ENCODE measurements around the gene CUBN. TPM values are rescaled to one million over a fixed set of nuclear protein-coding genes. Genes with fewer than 3 reads are reported as not detected.

The CUBN gene
- total and polyA plus RNA-seq, 5 donors from 2014 or later = 0.01 to 4.7 (median 0.15) TPM

DNA sequence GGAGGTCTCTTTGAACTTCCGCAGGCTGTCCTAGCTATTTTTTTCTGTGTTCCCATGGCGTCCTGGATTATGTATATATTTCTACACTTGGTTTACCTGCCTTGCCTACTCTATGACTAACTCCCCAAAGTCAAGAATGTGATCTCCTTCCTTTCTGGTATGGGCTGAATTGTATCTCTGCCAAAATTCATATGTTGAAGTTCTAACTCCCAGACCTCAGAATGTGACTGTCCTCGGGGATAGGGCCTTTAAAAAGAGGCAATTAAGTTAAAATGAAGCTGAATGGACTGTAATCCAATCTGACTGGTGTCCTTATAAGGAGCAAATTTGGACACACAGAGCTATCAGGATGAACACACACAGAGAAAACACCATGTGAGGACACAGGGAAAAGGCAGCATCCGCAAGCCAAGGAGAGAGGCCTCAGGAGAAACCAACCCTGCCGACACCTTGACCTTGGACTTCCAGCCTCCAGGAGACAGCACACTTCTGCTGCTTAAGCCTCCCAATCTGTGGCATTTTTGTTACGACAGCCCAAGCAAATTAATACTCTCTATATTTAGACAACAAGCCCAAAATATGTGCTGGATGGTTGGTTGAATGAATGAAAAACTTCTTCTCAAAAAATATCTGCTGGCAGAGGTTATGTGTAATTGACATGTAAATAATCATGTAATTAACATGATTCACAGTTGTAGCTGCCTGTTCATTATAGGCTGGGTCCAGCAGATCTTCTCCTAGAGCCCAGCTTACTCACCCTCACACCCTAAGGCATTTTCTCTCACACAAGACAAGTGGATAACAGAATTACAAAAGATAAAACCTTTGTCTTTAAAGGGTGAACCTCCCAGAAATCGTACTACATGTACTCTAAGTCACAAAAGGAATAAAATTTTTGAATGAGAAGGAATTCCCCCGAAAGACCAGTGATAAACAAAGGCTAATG lies 123.7 kb downstream of the CUBN start:
- Histone ChIP-seq H3K27me3 (ENCODE audit: control insufficient read depth, insufficient read depth, low read length) (no peaks in the 10 kb centered on the region), H3K4me1 (ENCODE audit: control insufficient read depth, insufficient read depth, low read length, poor library complexity, severe bottlenecking) (peaks cover 25% of the 10 kb centered on the region), H3K36me3 (ENCODE audit: control insufficient read depth, insufficient read depth, low read length) (no peaks in the 10 kb centered on the region), H3K9me3 (ENCODE audit: control insufficient read depth in 2 of 2, low read length in 2 of 2) (no peaks in the 10 kb centered on the region), H3K27ac (ENCODE audit: insufficient read depth, low read length, poor library complexity, severe bottlenecking) (no peak overlapping the region), H3K4me3 (ENCODE audit: low read depth, low read length) (no peak overlapping the region)
- Mint-ChIP-seq H3K4me3 (no peak overlapping the region), H3K27ac (peak overlapping the region in 1 of 3 donors; percentile 58), H3K27me3 (no peaks in the 10 kb centered on the region), H3K4me1 (peaks cover 30 to 57% (median 32%) of the 10 kb centered on the region in 4 donors), H3K36me3 (peaks cover 2% of the 10 kb centered on the region), H3K9me3 (peaks cover 0 to 1% (median 0%) of the 10 kb centered on the region in 7 donors)
- DNase-seq (no peak), ATAC-seq (ENCODE audit: low read depth in 2 of 2) (no peak)

DNA sequence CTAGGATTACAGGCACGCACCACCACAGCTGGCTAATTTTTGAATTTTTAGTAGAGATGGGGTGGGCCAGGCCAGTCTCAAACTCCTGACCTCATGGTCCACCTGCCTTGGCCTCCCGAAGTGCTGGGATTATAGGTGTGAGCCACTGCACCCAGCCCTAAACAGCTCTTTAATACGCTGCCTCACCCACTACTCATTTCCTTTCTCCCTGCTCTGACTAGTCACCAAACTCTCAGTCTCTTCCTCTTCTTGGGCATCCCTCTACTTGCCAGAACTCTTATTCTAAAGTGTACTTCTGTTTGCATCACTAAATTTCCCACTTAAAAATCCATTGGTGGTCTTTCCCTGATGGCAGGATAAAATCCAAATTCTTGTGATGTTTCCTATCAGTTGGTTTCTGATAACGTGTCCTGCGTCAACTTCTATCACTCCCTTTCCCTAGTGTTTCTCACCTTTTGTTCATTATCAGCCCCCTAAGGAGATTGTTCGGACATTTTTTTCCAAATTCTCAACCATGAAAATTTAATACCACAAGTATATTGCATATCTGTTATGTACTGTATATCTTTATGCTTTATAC lies 124.7 kb downstream of the CUBN start:
- no peak for ATAC-seq (ENCODE audit: low read depth in 2 of 2)
- Histone ChIP-seq H3K27me3 (ENCODE audit: control insufficient read depth, insufficient read depth, low read length) (no peaks in the 10 kb centered on the region), H3K4me1 (ENCODE audit: control insufficient read depth, insufficient read depth, low read length, poor library complexity, severe bottlenecking) (peaks cover 25% of the 10 kb centered on the region), H3K36me3 (ENCODE audit: control insufficient read depth, insufficient read depth, low read length) (no peaks in the 10 kb centered on the region), H3K27ac (ENCODE audit: insufficient read depth, low read length, poor library complexity, severe bottlenecking) (no peak overlapping the region), H3K9me3 (ENCODE audit: control insufficient read depth in 2 of 2, low read length in 2 of 2) (no peaks in the 10 kb centered on the region), H3K4me3 (ENCODE audit: low read depth, low read length) (no peak overlapping the region)
- Mint-ChIP-seq H3K4me1 (peaks cover 30 to 57% (median 32%) of the 10 kb centered on the region in 4 donors), H3K4me3 (no peak overlapping the region), H3K36me3 (no peaks in the 10 kb centered on the region), H3K9me3 (peaks cover 0 to 1% (median 0%) of the 10 kb centered on the region in 7 donors), H3K27ac (no peak overlapping the region), H3K27me3 (no peaks in the 10 kb centered on the region)
- DNase-seq = no peak

DNA sequence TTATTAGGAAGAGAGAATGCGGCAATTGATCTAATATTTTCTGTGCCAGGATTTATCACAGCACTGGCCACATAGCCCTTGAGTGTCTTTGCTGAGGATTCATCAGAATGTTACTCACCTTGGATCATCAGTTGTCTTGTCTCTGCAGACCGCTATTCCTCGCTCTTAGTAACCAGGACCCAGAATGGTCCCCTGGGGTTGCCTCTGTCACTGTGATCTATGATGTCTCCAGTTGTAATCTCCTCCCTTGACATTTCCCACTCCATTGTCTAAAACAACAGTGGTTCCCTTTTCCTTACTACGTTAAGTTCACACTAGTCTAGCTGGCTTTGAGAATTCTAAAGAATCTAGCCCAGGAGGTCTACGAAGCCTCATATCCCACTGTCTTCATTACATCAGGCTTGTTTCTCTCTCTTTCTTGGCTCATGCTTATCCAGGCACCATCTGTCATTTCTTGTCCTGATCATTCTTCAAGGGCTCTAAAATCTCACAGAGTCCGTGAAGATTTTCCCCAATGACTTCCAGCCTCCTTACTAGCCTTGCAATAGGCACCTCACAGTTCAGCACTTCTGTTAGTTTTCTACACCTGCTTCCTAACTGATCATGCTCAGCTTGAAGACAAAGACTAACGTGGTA lies 125.8 kb downstream of the CUBN start:
- Mint-ChIP-seq H3K27me3 (no peaks in the 10 kb centered on the region), H3K36me3 (no peaks in the 10 kb centered on the region), H3K27ac (peak overlapping the region in 2 of 3 donors; percentile 6 to 27), H3K4me1 (peaks cover 23 to 56% (median 32%) of the 10 kb centered on the region in 4 donors), H3K4me3 (peak overlapping the region in 2 of 4 donors; percentile 6 to 31), H3K9me3 (peaks cover 0 to 1% (median 0%) of the 10 kb centered on the region in 7 donors)
- Histone ChIP-seq H3K4me3 (ENCODE audit: low read depth, low read length) (no peak overlapping the region), H3K36me3 (ENCODE audit: control insufficient read depth, insufficient read depth, low read length) (no peaks in the 10 kb centered on the region), H3K4me1 (ENCODE audit: control insufficient read depth, insufficient read depth, low read length, poor library complexity, severe bottlenecking) (peaks cover 25% of the 10 kb centered on the region), H3K9me3 (ENCODE audit: control insufficient read depth in 2 of 2, low read length in 2 of 2) (no peaks in the 10 kb centered on the region), H3K27me3 (ENCODE audit: control insufficient read depth, insufficient read depth, low read length) (no peaks in the 10 kb centered on the region), H3K27ac (ENCODE audit: insufficient read depth, low read length, poor library complexity, severe bottlenecking) (no peak overlapping the region)
- ATAC-seq (ENCODE audit: low read depth in 2 of 2) (no peak), DNase-seq (no peak)

DNA sequence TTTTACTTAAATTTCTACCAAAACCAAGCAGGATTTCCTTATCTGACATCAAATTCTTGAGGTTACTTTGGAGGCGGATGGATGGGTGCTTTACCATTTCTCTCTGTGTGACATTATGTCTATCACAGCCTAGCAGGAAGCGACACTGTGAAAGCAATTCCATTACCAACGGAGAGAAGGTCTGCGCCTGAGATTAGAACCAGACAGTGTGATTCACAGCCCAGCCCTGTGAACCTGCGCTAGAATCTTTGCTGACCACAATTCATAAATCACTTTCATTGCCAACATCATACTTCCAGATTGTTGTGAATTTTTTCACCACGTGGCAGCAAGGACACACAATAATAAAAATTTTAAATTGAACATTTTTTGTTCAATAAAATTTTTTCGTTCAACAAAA lies 126.5 kb downstream of the CUBN start:
- peaks cover 25% of the 10 kb centered on the region for H3K4me1 ChIP-seq (ENCODE audit: control insufficient read depth, insufficient read depth, low read length, poor library complexity, severe bottlenecking)
- no peaks in the 10 kb centered on the region for H3K9me3 ChIP-seq (ENCODE audit: control insufficient read depth in 2 of 2, low read length in 2 of 2)
- Mint-ChIP-seq H3K4me3 (peak overlapping the region in 2 of 4 donors; percentile 17 to 28), H3K27me3 (no peaks in the 10 kb centered on the region), H3K4me1 (peaks cover 23 to 51% (median 33%) of the 10 kb centered on the region in 4 donors), H3K9me3 (peaks cover 0 to 1% (median 0%) of the 10 kb centered on the region in 7 donors), H3K36me3 (no peaks in the 10 kb centered on the region), H3K27ac (peak overlapping the region in 2 of 3 donors; percentile 18 to 73)
- peak; percentile 32 to 78 (median 35) for DNase-seq
- no peaks in the 10 kb centered on the region for H3K27me3 ChIP-seq (ENCODE audit: control insufficient read depth, insufficient read depth, low read length)
- H3K27ac ChIP-seq (ENCODE audit: insufficient read depth, low read length, poor library complexity, severe bottlenecking) = no peak overlapping the region
- peak overlapping the region; percentile 53 for H3K4me3 ChIP-seq (ENCODE audit: low read depth, low read length)
- H3K36me3 ChIP-seq (ENCODE audit: control insufficient read depth, insufficient read depth, low read length) = no peaks in the 10 kb centered on the region
- ATAC-seq (ENCODE audit: low read depth in 2 of 2) = peak; percentile 81 to 83

DNA sequence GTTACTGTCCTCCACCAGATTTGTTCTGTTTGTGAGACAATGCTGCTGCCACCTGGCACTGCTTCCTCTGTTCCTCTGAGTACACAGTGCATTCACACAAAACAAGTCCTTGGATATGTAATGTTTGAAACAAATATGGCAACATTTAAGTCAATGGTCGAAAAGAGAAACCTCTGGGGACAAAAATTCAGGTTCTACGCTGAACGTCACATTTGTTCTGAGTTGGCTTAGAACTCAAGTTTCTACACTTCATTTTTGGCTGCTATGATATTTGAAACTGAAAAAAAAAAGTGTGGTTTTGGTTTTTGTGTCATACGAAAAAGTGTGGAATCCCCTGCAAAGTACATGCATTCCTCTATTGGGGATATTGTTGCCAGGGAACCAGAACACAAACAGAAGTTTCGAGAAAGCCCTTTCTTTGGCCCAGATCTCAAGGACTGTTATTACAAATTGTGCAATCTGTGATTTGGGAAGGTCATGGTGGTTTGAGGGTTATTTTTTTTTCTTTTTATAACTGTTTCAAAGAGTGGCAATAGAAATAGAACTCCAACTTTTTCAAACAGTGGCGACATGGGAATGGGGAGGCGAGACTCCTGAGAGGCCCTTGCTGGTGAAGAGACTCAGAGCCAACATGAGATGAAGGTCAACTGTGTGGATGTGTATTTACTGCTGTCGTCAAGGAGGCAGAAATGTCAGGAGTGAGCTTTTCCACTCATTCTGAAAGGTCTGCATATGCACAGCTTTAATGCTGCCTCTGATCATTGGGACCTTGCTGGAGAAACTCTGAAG lies 127.5 kb downstream of the CUBN start:
- Histone ChIP-seq H3K27me3 (ENCODE audit: control insufficient read depth, insufficient read depth, low read length) (no peaks in the 10 kb centered on the region), H3K4me1 (ENCODE audit: control insufficient read depth, insufficient read depth, low read length, poor library complexity, severe bottlenecking) (peaks cover 21% of the 10 kb centered on the region), H3K9me3 (ENCODE audit: control insufficient read depth in 2 of 2, low read length in 2 of 2) (no peaks in the 10 kb centered on the region), H3K4me3 (ENCODE audit: low read depth, low read length) (peak overlapping the region; percentile 53), H3K27ac (ENCODE audit: insufficient read depth, low read length, poor library complexity, severe bottlenecking) (peak overlapping the region; percentile 28), H3K36me3 (ENCODE audit: control insufficient read depth, insufficient read depth, low read length) (no peaks in the 10 kb centered on the region)
- DNase-seq (peak in 2 of 3 donors; percentile 6 to 20), ATAC-seq (ENCODE audit: low read depth in 2 of 2) (no peak)
- H3K4me3 Mint-ChIP-seq = peak overlapping the region in 1 of 4 donors; percentile 14
- no peaks in the 10 kb centered on the region for H3K27me3 Mint-ChIP-seq
- H3K36me3 Mint-ChIP-seq = no peaks in the 10 kb centered on the region
- H3K27ac Mint-ChIP-seq = peak overlapping the region; percentile 3 to 77 (median 73)
- H3K4me1 Mint-ChIP-seq = peaks cover 23 to 41% (median 30%) of the 10 kb centered on the region in 4 donors
- peaks cover 0 to 1% (median 0%) of the 10 kb centered on the region in 7 donors for H3K9me3 Mint-ChIP-seq

DNA sequence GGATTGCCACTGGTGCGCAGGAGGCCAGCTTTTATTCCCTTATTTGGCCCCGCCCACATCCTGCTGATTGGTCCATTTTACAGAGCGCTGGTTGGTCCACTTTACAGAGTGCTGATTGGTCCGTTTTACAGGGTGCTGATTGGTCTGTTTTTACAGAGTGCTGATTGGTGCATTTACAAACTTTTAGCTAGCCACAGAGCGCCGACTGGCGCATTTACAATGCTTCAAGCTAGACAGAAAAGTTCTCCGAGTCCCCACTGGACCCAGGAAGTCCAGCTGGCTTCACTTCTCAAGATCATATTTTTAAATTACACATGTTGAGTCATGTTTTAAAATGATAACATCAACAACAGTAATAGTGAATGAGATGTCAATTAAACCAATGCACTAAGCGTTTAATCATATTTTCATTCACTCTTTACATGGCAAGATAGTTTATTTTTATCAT lies 128.3 kb downstream of the CUBN start:
- no peaks in the 10 kb centered on the region for H3K36me3 ChIP-seq (ENCODE audit: control insufficient read depth, insufficient read depth, low read length)
- no peak overlapping the region for H3K27ac ChIP-seq (ENCODE audit: insufficient read depth, low read length, poor library complexity, severe bottlenecking)
- H3K4me1 ChIP-seq (ENCODE audit: control insufficient read depth, insufficient read depth, low read length, poor library complexity, severe bottlenecking) = peaks cover 24% of the 10 kb centered on the region
- H3K27ac Mint-ChIP-seq = no peak overlapping the region
- no peaks in the 10 kb centered on the region for H3K27me3 ChIP-seq (ENCODE audit: control insufficient read depth, insufficient read depth, low read length)
- no peaks in the 10 kb centered on the region for H3K27me3 Mint-ChIP-seq
- H3K4me1 Mint-ChIP-seq = peaks cover 27 to 38% (median 31%) of the 10 kb centered on the region in 4 donors
- no peak for DNase-seq
- H3K9me3 Mint-ChIP-seq = peaks cover 0 to 1% (median 0%) of the 10 kb centered on the region in 7 donors
- no peaks in the 10 kb centered on the region for H3K9me3 ChIP-seq (ENCODE audit: control insufficient read depth in 2 of 2, low read length in 2 of 2)
- H3K4me3 ChIP-seq (ENCODE audit: low read depth, low read length) = no peak overlapping the region
- no peaks in the 10 kb centered on the region for H3K36me3 Mint-ChIP-seq
- H3K4me3 Mint-ChIP-seq = no peak overlapping the region
- no peak for ATAC-seq (ENCODE audit: low read depth in 2 of 2)
